GM19467 (cell line): ENCODE measurements around the gene TESK1.
A peak's percentile ranks its signal among the peaks of the same experiment; 100 is the strongest.
"Not testable (repeated sequence)": the region's sequence is repeated elsewhere in the genome, so short reads cannot be mapped to it uniquely, and the experiment has no call there.

Experiments
- ATAC-seq: cut with Tn5 transposase; IDR thresholded peaks from one replicate; pipeline ENCODE4 v1.9.1; 2021; ENCODE audit warnings: mild to moderate bottlenecking, moderate library complexity; ENCODE audit not compliant: unreplicated experiment

The TESK1 gene

GRCh38 chr9:35579659-35580227 lies 25.3 kb upstream of the TESK1 start:
- not testable (repeated sequence) for ATAC-seq

- ATAC-seq, result not testable (repeated sequence)
These were observed 21.5 kb upstream of the TESK1 start for GRCh38 chr9:35583521-35583920.

GRCh38 chr9:35584681-35585080 lies 20.4 kb upstream of the TESK1 start:
- not testable (repeated sequence) for ATAC-seq

GRCh38 chr9:35588506-35588905 lies 16.6 kb upstream of the TESK1 start:
- not testable (repeated sequence) for ATAC-seq

- no peak for ATAC-seq
These were observed 11.5 kb upstream of the TESK1 start for GRCh38 chr9:35593581-35593980.

- ATAC-seq, result no peak
These were observed 10.6 kb upstream of the TESK1 start for GRCh38 chr9:35594471-35594870.

- not testable (repeated sequence) for ATAC-seq
These were observed 8.2 kb upstream of the TESK1 start for GRCh38 chr9:35596907-35597306.

- no peak for ATAC-seq
These were observed 6.0 kb upstream of the TESK1 start for GRCh38 chr9:35598866-35599590.

GRCh38 chr9:35599763-35600604 lies 5.1 kb upstream of the TESK1 start:
- ATAC-seq, result no peak

GRCh38 chr9:35603506-35603985 lies 1.5 kb upstream of the TESK1 start:
- no peak for ATAC-seq

GRCh38 chr9:35603986-35604577 lies 980 bp upstream of the TESK1 start:
- peak; percentile 86 for ATAC-seq

GRCh38 chr9:35605351-35606137 lies 482 bp downstream of the TESK1 start:
- peak; percentile 10 for ATAC-seq

- ATAC-seq, result no peak
These were observed 1.1 kb downstream of the TESK1 start for GRCh38 chr9:35606138-35606504.

GRCh38 chr9:35606726-35607125 lies 1.7 kb downstream of the TESK1 start:
- ATAC-seq, result no peak

GRCh38 chr9:35608221-35608620 lies 3.2 kb downstream of the TESK1 start:
- ATAC-seq, result no peak

GRCh38 chr9:35609001-35609819 lies 4.1 kb downstream of the TESK1 start:
- ATAC-seq, result no peak

GRCh38 chr9:35609820-35610163 lies 4.7 kb downstream of the TESK1 start:
- ATAC-seq, result no peak

- ATAC-seq, result no peak
These were observed 6.3 kb downstream of the TESK1 start for GRCh38 chr9:35611230-35611797.

- not testable (repeated sequence) for ATAC-seq
These were observed 7.0 kb downstream of the TESK1 start for GRCh38 chr9:35612066-35612465.
